ENCODE data around the gene SIGLEC11.
"Not testable (repeated sequence)": the region's sequence is repeated elsewhere in the genome, so short reads cannot be mapped to it uniquely, and the experiment has no call there.

DNA sequence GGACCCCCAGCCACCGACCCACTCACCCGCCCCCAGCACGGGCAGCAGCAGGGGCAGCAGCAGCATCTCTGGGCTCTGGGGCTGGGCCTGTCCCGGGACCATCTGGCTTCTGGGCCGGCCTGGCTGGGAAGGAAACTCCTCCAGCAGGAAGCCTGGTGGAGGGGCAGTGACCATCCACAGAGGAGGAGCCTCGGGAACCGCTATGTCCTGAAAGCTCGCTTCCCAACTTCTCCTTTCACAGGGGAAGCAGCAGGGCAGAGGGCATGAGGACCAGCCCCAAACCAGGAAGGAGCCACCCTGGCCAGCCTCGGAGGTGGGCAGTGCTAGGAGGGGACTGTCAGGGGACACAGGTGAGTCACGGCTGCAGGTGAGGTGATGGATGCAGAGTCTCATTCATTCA is at the start of gene SIGLEC11:
- TF ChIP-seq, protein P1, sequence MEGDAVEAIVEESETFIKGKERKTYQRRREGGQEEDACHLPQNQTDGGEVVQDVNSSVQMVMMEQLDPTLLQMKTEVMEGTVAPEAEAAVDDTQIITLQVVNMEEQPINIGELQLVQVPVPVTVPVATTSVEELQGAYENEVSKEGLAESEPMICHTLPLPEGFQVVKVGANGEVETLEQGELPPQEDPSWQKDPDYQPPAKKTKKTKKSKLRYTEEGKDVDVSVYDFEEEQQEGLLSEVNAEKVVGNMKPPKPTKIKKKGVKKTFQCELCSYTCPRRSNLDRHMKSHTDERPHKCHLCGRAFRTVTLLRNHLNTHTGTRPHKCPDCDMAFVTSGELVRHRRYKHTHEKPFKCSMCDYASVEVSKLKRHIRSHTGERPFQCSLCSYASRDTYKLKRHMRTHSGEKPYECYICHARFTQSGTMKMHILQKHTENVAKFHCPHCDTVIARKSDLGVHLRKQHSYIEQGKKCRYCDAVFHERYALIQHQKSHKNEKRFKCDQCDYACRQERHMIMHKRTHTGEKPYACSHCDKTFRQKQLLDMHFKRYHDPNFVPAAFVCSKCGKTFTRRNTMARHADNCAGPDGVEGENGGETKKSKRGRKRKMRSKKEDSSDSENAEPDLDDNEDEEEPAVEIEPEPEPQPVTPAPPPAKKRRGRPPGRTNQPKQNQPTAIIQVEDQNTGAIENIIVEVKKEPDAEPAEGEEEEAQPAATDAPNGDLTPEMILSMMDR (conservative IDR thresholded peaks at IDR 0.05; ENCODE audit: low read depth in 2 of 2) = not testable (repeated sequence)
- not testable (repeated sequence) for TF ChIP-seq POLR2AphosphoS5 (IDR thresholded peaks at IDR 0.05; ENCODE audit: low read depth); JUNB (IDR thresholded peaks at IDR 0.05; ENCODE audit: unreplicated experiment); NANOG (IDR thresholded peaks at IDR 0.05; ENCODE audit: borderline replicate concordance); EZH2 (IDR thresholded peaks at IDR 0.05; ENCODE audit: low read depth, unreplicated experiment)
- TF ChIP-seq, protein P2, sequence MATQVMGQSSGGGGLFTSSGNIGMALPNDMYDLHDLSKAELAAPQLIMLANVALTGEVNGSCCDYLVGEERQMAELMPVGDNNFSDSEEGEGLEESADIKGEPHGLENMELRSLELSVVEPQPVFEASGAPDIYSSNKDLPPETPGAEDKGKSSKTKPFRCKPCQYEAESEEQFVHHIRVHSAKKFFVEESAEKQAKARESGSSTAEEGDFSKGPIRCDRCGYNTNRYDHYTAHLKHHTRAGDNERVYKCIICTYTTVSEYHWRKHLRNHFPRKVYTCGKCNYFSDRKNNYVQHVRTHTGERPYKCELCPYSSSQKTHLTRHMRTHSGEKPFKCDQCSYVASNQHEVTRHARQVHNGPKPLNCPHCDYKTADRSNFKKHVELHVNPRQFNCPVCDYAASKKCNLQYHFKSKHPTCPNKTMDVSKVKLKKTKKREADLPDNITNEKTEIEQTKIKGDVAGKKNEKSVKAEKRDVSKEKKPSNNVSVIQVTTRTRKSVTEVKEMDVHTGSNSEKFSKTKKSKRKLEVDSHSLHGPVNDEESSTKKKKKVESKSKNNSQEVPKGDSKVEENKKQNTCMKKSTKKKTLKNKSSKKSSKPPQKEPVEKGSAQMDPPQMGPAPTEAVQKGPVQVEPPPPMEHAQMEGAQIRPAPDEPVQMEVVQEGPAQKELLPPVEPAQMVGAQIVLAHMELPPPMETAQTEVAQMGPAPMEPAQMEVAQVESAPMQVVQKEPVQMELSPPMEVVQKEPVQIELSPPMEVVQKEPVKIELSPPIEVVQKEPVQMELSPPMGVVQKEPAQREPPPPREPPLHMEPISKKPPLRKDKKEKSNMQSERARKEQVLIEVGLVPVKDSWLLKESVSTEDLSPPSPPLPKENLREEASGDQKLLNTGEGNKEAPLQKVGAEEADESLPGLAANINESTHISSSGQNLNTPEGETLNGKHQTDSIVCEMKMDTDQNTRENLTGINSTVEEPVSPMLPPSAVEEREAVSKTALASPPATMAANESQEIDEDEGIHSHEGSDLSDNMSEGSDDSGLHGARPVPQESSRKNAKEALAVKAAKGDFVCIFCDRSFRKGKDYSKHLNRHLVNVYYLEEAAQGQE (IDR thresholded peaks at IDR 0.05; ENCODE audit: unreplicated experiment) = not testable (repeated sequence)
